Epithelial cell of proximal tubule (primary cell): ENCODE results near the gene DIO3. TPM values are rescaled to one million over a fixed set of nuclear protein-coding genes. Genes with fewer than 3 reads are reported as not detected.

Source experiments
- DNase-seq: peaks from one replicate; pipeline ENCODE4 v3.0.0-alpha.2; 2011; ENCODE audit warnings: low read depth
- H3K4me3 ChIP-seq: 2 replicates; pipeline ENCODE4 v1.5.1; 2011; ENCODE audit warnings: low read depth, mild to moderate bottlenecking, low read length
- total RNA-seq: library from RNA; depleted of rRNA; stranded (reverse); fragments of >200 nt; gene quantifications from 2 replicates; pipeline ENCODE4 v1.2.3, GENCODE V29; 2015
- TF ChIP-seq, protein P1 (sequence below): conservative IDR thresholded peaks from 2 replicates; pipeline ENCODE4 v1.5.1; 2012; ENCODE audit warnings: low read depth, mild to moderate bottlenecking, low read length

Gene DIO3
- total RNA-seq, 1 donor from 2014 or later = not detected

DNA sequence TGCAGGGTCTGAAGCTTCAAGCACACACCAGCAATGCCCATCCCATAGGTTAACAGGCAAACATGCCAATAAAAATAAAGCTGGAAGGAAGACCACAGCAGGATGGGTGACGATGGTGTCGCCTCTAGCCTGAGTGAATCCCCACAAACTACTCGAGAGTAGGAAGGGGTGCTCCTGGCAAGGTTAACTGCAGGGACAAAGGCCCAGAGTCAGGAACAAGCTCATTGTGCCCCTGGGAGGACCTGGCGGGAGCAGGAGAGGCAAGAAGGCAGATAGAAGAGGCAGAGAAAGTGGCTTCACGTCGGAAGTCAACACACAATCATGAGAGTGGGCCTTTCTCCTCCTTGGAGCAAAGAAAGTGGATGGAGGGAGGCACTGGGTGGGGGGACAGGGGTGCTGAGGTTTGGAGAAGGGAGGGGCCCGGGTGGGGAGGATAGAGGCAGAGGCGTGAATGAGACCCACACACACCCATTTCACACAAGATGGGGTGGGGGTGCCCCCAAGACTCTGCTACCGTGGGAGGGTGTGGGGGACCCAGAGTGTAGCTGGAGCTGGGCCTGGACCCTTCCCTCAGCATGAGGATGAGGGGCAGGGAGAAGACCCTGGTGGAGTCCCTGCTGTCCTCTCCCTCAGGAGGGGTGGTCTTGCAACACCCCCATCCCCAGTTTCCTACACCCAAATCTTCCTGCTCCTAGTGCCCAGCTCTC, 43.1 kb downstream of the DIO3 start:
- TF ChIP-seq, protein P1, sequence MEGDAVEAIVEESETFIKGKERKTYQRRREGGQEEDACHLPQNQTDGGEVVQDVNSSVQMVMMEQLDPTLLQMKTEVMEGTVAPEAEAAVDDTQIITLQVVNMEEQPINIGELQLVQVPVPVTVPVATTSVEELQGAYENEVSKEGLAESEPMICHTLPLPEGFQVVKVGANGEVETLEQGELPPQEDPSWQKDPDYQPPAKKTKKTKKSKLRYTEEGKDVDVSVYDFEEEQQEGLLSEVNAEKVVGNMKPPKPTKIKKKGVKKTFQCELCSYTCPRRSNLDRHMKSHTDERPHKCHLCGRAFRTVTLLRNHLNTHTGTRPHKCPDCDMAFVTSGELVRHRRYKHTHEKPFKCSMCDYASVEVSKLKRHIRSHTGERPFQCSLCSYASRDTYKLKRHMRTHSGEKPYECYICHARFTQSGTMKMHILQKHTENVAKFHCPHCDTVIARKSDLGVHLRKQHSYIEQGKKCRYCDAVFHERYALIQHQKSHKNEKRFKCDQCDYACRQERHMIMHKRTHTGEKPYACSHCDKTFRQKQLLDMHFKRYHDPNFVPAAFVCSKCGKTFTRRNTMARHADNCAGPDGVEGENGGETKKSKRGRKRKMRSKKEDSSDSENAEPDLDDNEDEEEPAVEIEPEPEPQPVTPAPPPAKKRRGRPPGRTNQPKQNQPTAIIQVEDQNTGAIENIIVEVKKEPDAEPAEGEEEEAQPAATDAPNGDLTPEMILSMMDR = no peak
- DNase-seq = no peak
- H3K4me3 ChIP-seq = no peak overlapping the region

DNA sequence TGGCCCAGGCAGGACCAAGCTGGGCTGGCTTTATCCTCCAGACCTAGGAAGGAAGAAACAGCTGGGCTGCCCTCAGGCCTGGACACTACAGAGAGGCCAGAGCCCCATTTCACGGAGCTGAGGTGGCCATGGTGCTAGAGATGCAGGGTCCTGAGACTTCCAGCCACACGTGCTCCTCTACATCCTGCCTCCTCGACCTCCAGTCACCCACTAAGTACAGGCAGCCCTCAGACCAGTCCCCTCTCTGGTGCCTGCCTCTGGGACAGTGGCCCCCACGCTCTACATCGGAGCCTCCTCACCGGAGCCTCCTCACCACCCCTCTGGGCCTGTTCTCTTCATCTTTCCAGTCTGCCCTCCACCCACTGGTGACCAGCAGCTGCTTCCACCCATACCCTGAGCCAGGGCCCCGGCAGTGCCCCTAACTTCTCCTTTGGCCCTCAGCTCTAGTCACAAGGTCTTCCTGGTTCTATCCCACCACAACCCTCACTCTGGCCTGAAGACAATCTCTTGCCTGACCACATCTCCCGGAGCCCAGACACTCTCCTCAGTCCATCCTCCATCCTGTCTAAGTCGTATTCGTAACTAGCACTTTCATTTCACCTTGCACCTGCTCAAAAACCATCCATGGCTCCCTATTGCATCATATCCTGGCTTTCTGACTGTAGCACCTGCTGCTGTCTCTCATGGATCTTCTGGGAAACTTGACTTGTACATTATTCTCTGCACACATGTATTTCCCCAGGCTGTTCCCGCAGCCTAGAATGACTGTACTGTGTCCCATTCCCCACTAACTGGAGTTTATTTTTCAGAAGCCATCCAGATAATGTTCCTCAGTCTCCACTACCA, 43.9 kb downstream of the DIO3 start:
- TF ChIP-seq, protein P1 = no peak
- no peak overlapping the region for H3K4me3 ChIP-seq
- DNase-seq = no peak

DNA sequence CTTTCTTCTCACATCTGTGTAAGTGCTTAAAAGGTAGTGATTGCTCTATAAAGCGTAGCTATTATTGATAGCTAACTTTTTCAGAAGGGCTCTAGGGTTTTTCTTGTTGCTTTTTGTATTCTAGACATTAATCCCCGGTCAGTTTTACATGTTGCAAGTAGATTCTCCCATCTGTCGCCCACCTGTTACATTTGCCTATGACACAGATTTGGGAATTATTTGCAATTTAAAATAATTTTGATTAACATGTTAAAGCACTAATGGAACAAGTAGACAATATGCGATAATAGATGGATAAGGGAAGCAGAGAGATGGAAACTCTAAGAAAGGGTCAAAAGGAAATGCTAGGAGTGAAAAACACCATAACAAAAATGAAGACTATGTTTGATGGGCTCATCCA, 44.5 kb downstream of the DIO3 start:
- DNase-seq = no peak
- TF ChIP-seq, protein P1 = no peak

More for the DNA sequence above, 44.5 kb downstream of the DIO3 start:
- H3K4me3 ChIP-seq = no peak overlapping the region

Other genes with a start within 250 kb of the DIO3 start
- 61.6 and 63.5 TPM in 2 replicates for gene PPP2R5C, start 200.2 kb downstream of the DIO3 start, total RNA-seq